ENCODE data around the gene FOXO6.
A peak's percentile ranks its signal among the peaks of the same experiment; 100 is the strongest.

The FOXO6 gene

DNA sequence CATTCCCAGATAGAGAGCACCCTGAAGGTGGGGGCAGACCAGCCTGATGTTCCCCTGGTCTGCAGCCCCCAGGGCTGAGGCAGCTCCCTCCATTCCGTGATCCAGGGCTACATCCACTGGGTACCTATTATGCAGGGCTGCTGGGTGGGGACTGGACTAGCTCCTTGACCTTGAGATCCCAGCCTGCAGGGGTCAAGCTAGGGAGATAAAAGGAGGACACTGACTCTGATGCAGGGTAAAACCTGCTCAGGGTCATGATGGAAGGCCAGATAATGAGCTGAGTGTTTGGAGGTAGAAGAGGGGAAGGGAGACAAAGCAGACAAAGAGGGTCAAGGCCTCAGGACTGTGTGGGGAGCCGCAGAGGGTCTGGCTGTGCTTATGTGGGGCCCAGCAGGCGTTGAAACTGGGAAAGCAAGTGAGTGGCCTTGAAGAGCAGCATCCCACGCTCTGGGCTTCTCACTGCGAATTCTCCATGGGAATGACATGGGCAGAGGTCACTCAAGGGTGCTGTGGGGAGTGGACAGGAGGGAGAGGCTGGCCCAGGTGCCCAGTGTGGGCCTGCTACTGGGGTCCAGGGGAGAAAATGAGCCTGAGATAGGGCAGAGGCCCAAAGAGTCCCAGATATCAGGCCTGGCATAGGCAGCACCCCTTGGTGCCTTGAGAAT lies 9.7 kb downstream of the FOXO6 start:
- peaks cover 17% of the 10 kb centered on the region for H3K4me1 ChIP-seq
- no peaks in the 10 kb centered on the region for H3K27me3 ChIP-seq (ENCODE audit: low read depth)
- in situ Hi-C loops (cut with MboI; ENCODE audit: low sequenced_read_pairs), result no loop called here
- no peak overlapping the region for H3K4me3 ChIP-seq
- H3K9me3 ChIP-seq, result no peaks in the 10 kb centered on the region
- no peaks in the 10 kb centered on the region for H3K36me3 ChIP-seq (replicated peaks)
- DNase-seq (ENCODE audit: low spot score in 2 of 2), result no peak

- no peaks in the 10 kb centered on the region for H3K27me3 ChIP-seq (ENCODE audit: low read depth)
- H3K9me3 ChIP-seq, result no peaks in the 10 kb centered on the region
- no peak overlapping the region for H3K4me3 ChIP-seq
- no peaks in the 10 kb centered on the region for H3K36me3 ChIP-seq (replicated peaks)
- peaks cover 17% of the 10 kb centered on the region for H3K4me1 ChIP-seq
- peak; percentile 44 to 83 for DNase-seq (ENCODE audit: low spot score in 2 of 2)
- in situ Hi-C loops (cut with MboI; ENCODE audit: low sequenced_read_pairs), result no loop called here
These were observed 10.7 kb downstream of the FOXO6 start for GRCh38 chr1:41371630-41372599.

DNA sequence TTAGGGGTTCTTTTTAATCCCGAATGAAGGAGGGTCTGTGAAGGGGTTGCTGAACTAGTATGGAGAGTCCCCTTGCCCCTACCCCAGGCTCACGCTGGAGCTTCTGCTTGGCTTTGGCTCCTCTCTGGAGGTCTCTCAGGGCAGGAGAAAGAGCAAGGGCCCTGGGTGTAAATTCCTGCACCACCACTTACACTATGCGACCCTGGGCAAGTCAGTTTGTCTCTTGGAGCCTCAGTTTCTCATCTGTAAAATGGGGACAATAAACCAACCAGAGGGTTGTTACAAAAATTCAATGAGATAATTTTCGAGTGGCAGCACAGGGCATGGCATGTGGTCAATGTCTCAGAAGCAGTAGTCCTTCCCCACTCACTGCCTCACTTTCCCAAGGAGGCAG lies 11.4 kb downstream of the FOXO6 start:
- no peaks in the 10 kb centered on the region for H3K36me3 ChIP-seq (replicated peaks)
- no peak overlapping the region for H3K4me3 ChIP-seq
- in situ Hi-C loops (cut with MboI; ENCODE audit: low sequenced_read_pairs), result no loop called here
- DNase-seq (ENCODE audit: low spot score in 2 of 2), result no peak
- H3K9me3 ChIP-seq, result no peaks in the 10 kb centered on the region
- H3K4me1 ChIP-seq, result peaks cover 17% of the 10 kb centered on the region
- no peaks in the 10 kb centered on the region for H3K27me3 ChIP-seq (ENCODE audit: low read depth)

DNA sequence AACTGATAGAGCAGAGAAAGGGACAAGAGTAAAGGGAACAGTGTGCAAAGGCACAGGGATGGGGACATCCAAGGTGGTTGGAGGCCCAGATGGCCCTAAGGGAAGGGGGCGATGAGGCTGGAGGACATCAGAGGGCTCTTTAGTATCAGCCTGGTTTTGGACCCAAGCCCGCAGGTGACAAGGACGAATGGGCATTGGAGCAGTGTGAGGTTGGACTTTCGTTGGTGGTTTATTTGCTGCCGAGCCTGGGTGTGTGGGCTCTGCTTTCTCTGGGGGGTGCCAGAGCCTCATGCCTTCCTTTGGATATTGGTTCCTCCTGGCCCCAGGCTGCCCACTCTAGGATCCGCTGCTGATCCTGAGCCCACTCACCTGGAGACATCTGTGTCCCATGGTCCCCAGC lies 12.1 kb downstream of the FOXO6 start:
- H3K9me3 ChIP-seq, result no peaks in the 10 kb centered on the region
- H3K36me3 ChIP-seq (replicated peaks), result no peaks in the 10 kb centered on the region
- H3K4me3 ChIP-seq, result no peak overlapping the region
- no peak for DNase-seq (ENCODE audit: low spot score in 2 of 2)
- no peaks in the 10 kb centered on the region for H3K27me3 ChIP-seq (ENCODE audit: low read depth)
- in situ Hi-C loops (cut with MboI; ENCODE audit: low sequenced_read_pairs), result no loop called here
- H3K4me1 ChIP-seq, result peaks cover 17% of the 10 kb centered on the region

DNA sequence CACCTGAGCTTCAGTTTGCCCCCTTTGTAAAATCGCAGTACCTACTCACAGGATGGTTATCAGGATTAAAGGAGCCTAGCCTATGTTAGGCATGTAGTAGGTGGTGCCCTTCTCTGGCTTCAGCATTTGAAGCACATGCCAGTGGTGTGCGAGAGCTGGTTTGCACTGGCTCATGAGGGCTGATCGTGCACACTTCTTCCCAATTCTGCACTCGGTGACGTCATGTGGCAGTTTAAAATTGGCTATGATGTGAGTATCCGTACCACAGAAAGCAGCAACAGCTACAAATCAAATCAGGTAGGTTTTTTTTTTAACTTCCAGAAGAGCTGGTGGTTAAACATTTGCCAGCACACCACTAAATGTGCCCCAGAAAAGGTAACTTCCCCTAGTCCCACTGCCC lies 13.5 kb downstream of the FOXO6 start:
- Histone ChIP-seq H3K4me1 (peaks cover 17% of the 10 kb centered on the region), H3K27me3 (ENCODE audit: low read depth) (no peaks in the 10 kb centered on the region), H3K4me3 (no peak overlapping the region), H3K36me3 (replicated peaks) (no peaks in the 10 kb centered on the region), H3K9me3 (no peaks in the 10 kb centered on the region)
- no peak for DNase-seq (ENCODE audit: low spot score in 2 of 2)
- in situ Hi-C loops (cut with MboI; ENCODE audit: low sequenced_read_pairs), result no loop called here

DNA sequence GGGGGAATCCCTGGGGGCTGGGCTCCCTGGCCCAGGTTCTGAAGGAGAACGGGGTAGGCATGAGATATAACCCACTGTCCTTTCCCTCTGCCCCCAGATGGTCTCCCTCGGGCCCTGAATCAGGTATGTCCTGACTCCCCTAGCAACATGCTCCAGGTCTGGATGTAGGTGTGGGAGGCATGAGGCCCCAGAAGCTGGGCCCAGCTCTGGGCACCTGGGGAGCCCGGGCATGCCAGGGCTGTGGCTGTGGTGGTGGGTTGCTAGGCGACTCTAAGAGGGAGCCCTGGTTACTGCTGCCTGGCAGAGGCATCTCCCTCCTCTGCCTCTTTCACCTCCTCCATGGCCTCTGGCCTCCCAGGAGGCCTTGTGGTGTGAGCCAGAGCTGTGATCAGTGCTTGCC lies 16.2 kb downstream of the FOXO6 start:
- peaks cover 5% of the 10 kb centered on the region for H3K4me1 ChIP-seq
- no peaks in the 10 kb centered on the region for H3K27me3 ChIP-seq (ENCODE audit: low read depth)
- no peaks in the 10 kb centered on the region for H3K9me3 ChIP-seq
- H3K36me3 ChIP-seq (replicated peaks), result no peaks in the 10 kb centered on the region
- in situ Hi-C loops (cut with MboI; ENCODE audit: low sequenced_read_pairs), result no loop called here
- H3K4me3 ChIP-seq, result no peak overlapping the region
- DNase-seq (ENCODE audit: low spot score in 2 of 2), result no peak

GRCh38 chr1:41378222-41378621 lies 17.0 kb downstream of the FOXO6 start:
- H3K4me1 ChIP-seq, result peaks cover 2% of the 10 kb centered on the region
- DNase-seq (ENCODE audit: low spot score in 2 of 2), result no peak
- no peaks in the 10 kb centered on the region for H3K27me3 ChIP-seq (ENCODE audit: low read depth)
- H3K4me3 ChIP-seq, result no peak overlapping the region
- no peaks in the 10 kb centered on the region for H3K36me3 ChIP-seq (replicated peaks)
- no peaks in the 10 kb centered on the region for H3K9me3 ChIP-seq
- in situ Hi-C loops (cut with MboI; ENCODE audit: low sequenced_read_pairs), result no loop called here

DNA sequence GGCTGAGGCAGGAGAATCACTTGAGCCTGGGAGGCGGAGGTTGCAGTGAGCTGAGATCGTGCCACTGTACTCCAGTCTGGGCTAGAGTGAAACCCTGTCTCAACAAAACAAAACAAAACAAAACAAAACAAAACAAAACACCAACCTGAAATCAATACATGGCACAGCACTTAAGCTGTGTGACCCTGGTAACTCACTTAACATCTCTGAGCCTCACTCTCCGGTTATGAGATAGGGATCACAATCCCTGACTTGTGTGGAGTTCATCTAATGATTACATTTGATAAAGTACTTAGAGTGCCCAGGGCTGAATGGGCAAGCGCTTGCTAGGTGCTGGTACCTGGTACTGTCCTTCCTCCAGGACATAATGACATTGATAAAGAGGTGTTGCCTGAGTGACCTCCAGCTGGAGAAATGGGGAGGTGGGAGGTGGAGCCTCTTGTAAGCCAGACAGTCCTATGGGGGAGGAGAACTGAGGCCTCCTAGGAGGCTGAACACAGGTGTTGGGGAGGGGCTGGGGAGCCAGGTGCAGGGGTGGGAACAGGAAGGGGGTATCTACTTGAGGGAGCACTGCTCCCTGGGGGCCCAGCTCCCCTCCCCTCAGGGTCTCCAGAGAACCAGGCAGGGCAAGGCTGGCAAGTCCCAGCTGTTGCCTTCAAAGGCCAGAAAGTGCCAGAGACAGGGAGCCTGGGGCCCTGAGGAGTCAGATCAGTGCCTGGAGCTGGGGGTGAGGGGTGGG lies 17.9 kb downstream of the FOXO6 start:
- Histone ChIP-seq H3K9me3 (no peaks in the 10 kb centered on the region), H3K4me3 (no peak overlapping the region), H3K4me1 (peaks cover 2% of the 10 kb centered on the region), H3K36me3 (replicated peaks) (no peaks in the 10 kb centered on the region), H3K27me3 (ENCODE audit: low read depth) (no peaks in the 10 kb centered on the region)
- in situ Hi-C loops (cut with MboI; ENCODE audit: low sequenced_read_pairs), result no loop called here
- no peak for DNase-seq (ENCODE audit: low spot score in 2 of 2)

GRCh38 chr1:41379738-41380130 lies 18.5 kb downstream of the FOXO6 start:
- H3K4me3 ChIP-seq, result no peak overlapping the region
- no peak for DNase-seq (ENCODE audit: low spot score in 2 of 2)
- H3K4me1 ChIP-seq, result peaks cover 2% of the 10 kb centered on the region

GRCh38 chr1:41380195-41380594 lies 19.0 kb downstream of the FOXO6 start:
- Histone ChIP-seq H3K36me3 (replicated peaks) (no peaks in the 10 kb centered on the region), H3K4me1 (peaks cover 2% of the 10 kb centered on the region), H3K27me3 (ENCODE audit: low read depth) (no peaks in the 10 kb centered on the region), H3K4me3 (no peak overlapping the region), H3K9me3 (no peaks in the 10 kb centered on the region)
- in situ Hi-C loops (cut with MboI; ENCODE audit: low sequenced_read_pairs), result no loop called here
- no peak for DNase-seq (ENCODE audit: low spot score in 2 of 2)

More at GRCh38 chr1:41379738-41380130, 18.5 kb downstream of the FOXO6 start:
- H3K27me3 ChIP-seq (ENCODE audit: low read depth), result no peaks in the 10 kb centered on the region
- in situ Hi-C loops (cut with MboI; ENCODE audit: low sequenced_read_pairs), result no loop called here
- no peaks in the 10 kb centered on the region for H3K9me3 ChIP-seq
- no peaks in the 10 kb centered on the region for H3K36me3 ChIP-seq (replicated peaks)

DNA sequence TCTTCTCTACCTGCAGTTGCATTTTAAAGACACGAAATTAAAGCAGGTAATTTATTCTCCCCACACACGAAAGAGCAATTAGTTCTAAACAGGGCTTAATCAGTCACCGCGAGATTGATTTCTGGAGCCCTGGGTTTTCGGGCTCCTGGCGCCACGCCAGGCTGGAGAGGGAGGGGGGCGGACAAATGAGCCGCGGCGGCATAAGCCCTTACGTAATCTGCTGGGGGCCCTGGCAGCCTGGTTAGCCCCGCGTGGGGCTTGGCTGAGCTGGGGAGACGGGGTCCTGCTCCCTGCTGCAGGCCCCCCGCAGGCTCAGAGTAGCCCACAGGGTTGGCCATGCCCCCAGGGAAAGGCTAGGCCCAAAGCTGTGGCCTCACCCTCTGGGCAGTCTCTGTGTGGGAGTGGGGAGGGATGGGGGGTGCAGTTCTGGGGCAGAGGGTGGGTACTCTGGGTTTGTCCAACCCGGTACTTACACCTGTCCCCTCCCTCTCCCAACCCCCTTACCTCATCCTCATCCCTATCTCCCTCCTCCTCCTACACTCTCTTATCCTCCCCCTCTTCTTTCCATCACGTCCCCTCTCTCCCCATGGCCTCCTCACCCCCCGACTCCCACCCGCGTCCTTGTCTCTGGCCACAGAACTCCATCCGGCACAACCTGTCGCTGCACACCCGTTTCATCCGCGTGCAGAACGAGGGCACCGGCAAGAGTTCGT lies 19.9 kb downstream of the FOXO6 start:
- H3K9me3 ChIP-seq, result no peaks in the 10 kb centered on the region
- no peaks in the 10 kb centered on the region for H3K27me3 ChIP-seq (ENCODE audit: low read depth)
- peaks cover 2% of the 10 kb centered on the region for H3K4me1 ChIP-seq
- peak in 1 of 2 experiments; percentile 57 for DNase-seq (ENCODE audit: low spot score in 2 of 2)
- no peaks in the 10 kb centered on the region for H3K36me3 ChIP-seq (replicated peaks)
- in situ Hi-C loops (cut with MboI; ENCODE audit: low sequenced_read_pairs), result no loop called here
- no peak overlapping the region for H3K4me3 ChIP-seq

DNA sequence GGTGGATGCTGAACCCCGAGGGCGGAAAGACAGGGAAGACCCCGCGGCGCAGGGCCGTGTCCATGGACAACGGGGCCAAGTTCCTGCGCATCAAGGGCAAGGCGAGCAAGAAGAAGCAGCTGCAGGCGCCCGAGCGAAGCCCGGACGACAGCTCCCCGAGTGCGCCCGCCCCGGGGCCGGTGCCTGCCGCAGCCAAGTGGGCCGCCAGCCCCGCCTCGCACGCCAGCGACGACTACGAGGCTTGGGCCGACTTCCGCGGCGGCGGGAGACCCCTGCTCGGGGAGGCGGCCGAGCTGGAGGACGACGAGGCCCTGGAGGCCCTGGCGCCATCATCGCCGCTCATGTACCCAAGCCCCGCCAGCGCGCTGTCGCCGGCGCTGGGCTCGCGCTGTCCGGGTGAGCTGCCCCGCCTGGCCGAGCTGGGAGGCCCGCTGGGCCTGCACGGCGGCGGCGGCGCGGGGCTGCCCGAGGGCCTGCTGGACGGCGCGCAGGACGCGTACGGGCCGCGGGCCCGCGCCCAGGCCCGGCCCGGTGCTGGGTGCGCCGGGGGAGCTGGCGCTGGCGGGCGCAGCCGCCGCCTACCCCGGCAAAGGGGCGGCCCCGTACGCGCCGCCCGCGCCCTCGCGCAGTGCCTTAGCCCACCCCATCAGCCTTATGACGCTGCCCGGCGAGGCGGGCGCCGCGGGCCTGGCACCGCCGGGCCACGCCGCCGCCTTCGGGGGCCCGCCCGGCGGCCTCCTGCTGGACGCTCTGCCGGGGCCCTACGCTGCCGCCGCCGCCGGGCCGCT lies 20.7 kb downstream of the FOXO6 start:
- peak in 1 of 2 experiments; percentile 25 for DNase-seq (ENCODE audit: low spot score in 2 of 2)
- Histone ChIP-seq H3K9me3 (no peaks in the 10 kb centered on the region), H3K4me3 (no peak overlapping the region), H3K27me3 (ENCODE audit: low read depth) (no peaks in the 10 kb centered on the region), H3K36me3 (replicated peaks) (no peaks in the 10 kb centered on the region), H3K4me1 (peaks cover 2% of the 10 kb centered on the region)
- in situ Hi-C loops (cut with MboI; ENCODE audit: low sequenced_read_pairs), result no loop called here
